HG03575 (cell line): ENCODE results near the gene ZNF280D.
A peak's percentile ranks its signal among the peaks of the same experiment; 100 is the strongest.

Source experiments
- ATAC-seq: cut with Tn5 transposase; IDR thresholded peaks from one replicate; pipeline ENCODE4 v1.9.1; 2021; ENCODE audit not compliant: unreplicated experiment, insufficient number of reproducible peaks, low FRiP score; ENCODE audit errors: extremely low read depth

ZNF280D gene

GRCh38 chr15:56659197-56659596 lies 74.1 kb downstream of the ZNF280D start:
- ATAC-seq, result no peak

GRCh38 chr15:56654624-56655023 lies 78.7 kb downstream of the ZNF280D start:
- ATAC-seq, result no peak

GRCh38 chr15:56654216-56654615 lies 79.1 kb downstream of the ZNF280D start:
- ATAC-seq, result no peak

DNA sequence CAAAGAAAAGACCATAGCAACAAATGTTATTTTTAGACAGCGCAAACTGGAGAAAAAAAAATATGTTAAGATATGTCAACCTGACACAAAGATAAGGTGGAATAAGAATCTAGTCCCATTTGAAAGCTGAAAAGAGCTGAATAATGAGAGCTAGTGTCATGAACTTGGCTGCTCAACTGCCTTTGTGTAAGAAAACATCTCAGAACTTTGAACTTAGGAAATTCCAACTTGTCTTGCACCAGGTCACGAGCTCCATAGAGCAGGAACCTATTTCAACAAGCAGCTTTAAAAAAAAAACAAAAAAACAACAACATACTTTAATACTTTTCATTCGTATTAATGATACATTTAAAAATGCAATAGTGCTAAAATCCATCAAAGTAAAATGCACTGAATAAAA lies 79.5 kb downstream of the ZNF280D start:
- ATAC-seq, result no peak

DNA sequence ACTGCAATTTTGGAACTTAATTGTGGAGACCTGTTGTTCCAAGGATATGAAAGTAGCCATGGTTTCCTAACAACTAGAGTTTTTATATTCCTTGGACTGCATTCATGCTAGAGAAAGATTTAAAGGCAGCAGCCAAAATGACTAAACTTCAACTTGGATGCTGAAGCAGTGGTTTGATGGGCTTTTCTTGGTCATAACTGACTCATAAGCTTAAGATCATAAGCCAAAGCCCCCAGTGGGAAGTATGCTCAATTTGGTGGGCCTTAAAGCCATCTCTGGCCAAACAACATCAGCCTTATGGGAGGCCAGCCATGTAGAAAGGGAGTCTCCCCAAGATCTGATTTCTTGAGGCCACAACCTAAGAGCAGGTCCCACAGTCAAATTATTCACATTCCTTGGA lies 80.2 kb downstream of the ZNF280D start:
- no peak for ATAC-seq

DNA sequence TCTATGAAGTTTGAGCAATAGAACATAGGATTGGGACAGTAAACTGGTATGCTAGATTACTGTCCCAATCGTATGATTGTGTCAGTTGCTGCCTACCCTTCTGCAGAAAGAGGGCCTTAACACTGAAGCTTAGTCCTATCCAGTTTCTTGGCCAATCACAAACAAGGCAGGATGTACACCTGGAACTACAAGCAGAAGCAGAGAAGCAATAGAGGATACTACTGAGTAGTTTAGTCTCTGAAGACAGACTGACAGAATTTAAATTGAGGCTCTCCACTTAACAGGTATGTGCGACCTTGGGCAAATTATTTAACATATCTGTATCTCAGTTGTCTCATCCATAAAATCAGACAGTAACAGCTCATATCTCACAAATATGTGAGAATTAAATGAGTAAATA lies 85.0 kb downstream of the ZNF280D start:
- no peak for ATAC-seq

DNA sequence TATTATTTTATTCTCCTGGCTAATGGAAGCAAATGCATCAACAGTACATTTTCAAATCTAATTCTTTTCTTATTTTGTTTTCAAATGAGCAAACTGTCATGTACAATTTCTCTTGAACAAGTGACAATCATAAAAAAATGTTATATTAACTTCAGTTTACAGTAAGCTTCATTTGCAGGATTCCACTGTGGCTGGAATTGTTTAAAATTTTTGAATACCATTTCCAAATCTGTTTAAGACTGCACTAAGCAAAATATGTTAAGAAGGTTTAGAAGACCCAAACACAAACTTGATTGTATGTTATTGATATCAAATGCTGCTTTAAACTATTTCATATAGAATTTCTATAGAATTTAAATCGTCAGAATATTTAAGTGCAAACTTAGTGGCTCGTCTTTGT lies 92.8 kb downstream of the ZNF280D start:
- no peak for ATAC-seq

DNA sequence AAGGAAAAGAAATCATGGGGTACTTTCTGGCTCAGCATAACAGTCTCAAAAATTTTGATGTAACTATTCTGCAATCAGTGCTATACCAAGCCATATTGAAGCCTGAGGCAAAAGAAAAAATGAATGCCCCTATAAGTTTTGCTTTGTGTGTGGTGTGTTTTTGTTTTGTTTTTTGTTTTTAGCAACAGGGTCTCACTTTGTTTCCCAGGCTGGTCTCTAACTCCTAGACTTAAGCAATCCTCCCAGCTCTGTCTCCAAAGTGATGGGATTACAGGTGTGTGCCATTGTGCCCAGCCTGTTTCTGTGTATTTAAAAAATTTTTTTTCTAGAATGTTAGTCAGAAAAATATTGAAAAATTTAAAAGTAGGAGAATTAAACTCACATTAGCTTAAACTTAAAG lies 93.2 kb downstream of the ZNF280D start:
- no peak for ATAC-seq

DNA sequence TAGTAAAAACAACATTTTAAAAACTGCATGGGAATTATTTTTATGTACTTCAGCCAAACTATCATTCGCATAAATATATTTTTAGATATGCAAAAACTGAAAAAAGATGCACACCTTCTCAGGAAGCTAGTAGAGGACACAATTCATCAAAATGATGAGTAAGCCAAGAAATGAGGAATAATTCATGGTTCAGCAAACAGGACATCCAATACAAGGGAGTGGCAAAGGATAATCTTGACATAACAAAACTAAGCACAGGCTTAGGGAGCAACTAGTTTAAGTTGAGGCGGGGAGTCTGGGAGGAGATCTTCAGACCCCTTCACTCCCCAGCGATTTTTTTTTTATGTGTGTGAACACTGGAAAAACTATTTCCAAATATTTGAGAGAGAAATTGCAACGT lies 93.7 kb downstream of the ZNF280D start:
- no peak for ATAC-seq

GRCh38 chr15:56631765-56632164 lies 101.5 kb downstream of the ZNF280D start:
- no peak for ATAC-seq

DNA sequence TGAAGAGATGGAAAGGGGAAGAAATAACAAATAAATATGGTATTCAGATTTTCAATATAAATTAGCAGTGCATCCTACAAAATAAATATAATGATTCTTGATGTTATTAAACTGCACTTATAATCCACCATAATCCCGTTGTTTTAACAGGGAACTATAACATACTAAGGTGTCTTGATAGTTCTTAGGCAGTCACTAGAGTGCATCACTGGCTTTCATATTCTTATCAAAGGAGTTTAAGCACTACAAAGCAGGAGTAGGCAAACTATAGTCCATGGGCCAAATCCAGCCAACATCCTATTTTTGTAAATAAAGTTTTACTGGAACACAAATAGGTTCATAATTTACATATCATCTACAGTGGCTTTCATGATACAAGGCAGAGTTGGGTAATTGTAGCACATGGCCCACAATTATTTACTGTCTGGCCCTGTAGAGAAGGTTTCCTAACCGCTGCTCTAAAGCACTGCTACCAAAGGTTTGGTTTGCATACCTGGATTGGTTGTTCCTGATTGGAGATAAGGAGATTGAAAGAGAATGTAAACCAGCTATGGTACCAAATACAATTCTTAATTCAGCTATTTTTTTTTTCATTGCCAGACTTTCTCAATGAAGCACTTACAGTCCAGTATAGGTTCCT lies 104.3 kb downstream of the ZNF280D start:
- ATAC-seq, result no peak

DNA sequence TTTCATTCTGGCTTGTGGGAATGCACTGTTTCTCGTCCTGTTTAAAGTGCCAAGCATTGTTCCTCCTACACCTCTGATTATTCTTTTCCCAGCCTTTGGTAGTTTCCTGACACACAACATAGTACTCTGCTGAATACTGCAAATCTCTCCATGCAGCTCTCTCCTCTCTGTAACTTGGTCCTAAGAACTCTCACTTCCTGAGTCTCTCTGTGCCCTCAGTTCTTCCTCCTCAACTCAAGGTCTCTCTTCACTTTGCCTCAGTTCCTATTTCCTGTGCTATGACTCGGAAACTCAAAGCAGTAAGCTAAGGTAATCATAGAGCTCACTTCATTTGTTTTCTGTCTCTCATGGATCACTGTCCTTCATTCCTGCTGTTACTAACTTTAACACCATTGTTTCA lies 113.4 kb downstream of the ZNF280D start:
- ATAC-seq, result no peak

GRCh38 chr15:56617628-56618027 lies 115.7 kb downstream of the ZNF280D start:
- no peak for ATAC-seq

- no peak for ATAC-seq
These were observed 116.8 kb downstream of the ZNF280D start for GRCh38 chr15:56616551-56616950.

GRCh38 chr15:56613811-56614210 lies 119.5 kb downstream of the ZNF280D start:
- ATAC-seq, result no peak

- ATAC-seq, result no peak
These were observed 124.3 kb downstream of the ZNF280D start for GRCh38 chr15:56608993-56609392.

DNA sequence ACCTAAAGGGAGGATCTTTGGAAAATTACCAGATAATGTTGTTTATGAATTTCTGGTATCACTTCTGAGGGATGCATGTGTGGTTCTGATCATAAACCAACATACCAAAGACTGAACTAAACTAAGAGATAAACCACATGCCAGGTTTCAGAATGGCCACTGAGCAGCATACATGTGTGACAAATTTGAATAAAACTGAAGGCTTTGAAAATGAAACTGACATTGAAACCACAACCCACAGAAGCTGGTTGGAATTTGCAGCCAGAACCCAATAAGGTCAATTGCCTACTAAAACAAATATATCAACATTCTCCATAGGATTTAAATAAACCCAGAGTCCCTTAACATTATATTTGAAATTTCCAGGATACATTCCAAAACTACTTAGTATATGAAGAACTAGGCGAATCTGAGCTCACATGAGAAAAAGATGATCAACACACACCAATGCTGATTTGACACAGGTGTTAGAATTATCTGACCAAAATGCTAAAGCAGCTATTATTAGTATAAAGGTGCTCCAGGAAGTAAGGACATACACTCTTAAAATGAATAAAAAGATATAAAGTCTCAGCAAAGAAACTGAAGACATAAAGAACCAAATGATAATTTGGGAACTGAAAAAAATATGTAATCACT lies 125.0 kb downstream of the ZNF280D start:
- peak; percentile 72 for ATAC-seq

GRCh38 chr15:56602253-56602652 lies 131.1 kb downstream of the ZNF280D start:
- no peak for ATAC-seq

DNA sequence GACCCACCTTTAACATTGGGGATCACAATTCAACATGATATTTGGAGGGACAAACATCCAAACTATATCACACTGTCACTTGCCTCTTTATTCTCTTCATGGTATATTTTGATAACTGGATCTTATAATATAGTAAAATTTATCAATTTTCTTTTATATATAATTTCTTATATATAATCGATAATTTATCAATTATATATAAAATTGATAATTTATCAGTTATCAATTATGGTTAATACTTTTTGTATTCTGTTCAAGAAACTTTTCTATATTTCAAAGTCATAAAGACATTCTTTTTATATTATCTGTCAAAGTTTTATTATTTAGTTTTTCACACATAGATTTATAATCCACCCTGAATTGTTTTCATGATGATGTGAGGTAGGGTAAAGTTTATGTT lies 132.9 kb downstream of the ZNF280D start:
- no peak for ATAC-seq

DNA sequence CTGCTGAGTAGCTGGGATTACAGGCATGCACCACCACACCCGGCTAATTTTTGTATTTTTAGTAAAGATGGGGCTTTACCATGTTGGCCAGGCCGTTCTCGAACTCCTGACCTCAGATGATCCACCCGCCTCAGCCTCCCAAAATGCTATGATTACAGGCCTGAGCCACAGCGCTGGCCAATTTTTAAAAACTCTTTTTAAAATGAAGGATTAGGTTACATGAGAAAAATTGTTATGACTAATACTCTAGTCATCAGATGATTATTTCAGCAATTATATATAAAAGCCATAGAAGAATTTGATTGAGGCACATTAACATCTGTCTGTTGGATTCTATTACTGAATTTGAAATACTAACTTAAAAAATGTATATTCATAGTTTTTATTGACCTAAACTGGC lies 134.3 kb downstream of the ZNF280D start:
- no peak for ATAC-seq

DNA sequence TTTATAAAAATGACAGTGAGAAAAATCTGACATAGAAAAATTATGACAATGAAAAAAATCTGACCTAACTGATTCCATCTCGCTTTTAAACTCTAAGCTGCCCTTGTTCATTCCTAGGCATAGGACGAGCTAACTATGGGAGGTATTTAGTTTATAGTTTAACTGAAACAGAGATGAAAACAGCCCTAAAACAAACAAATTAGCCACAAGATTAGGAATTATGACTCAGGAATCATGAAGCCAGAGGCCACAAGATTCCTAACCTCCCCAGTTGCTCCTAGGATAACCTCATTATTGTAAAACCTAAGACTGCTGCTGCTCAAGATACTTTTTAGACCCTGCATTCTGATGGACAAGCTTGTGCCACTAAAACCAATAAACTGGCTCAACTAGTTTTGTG lies 145.6 kb downstream of the ZNF280D start:
- ATAC-seq, result no peak
